WI38 (cell line): ENCODE data around the gene PTX3.

Source experiments
- H3K4me3 ChIP-seq: 2 replicates; pipeline ENCODE4 v1.5.1; 2011; ENCODE audit warnings: low read depth, mild to moderate bottlenecking, control low read depth, low read length
- CTCF ChIP-seq: IDR thresholded peaks from 2 replicates; pipeline ENCODE4 v1.5.1; 2012; ENCODE audit warnings: low read depth, mild to moderate bottlenecking, control low read depth, low read length

The PTX3 gene

GRCh38 chr3:157471064-157471463 is 34.4 kb downstream of the PTX3 start:
- no peak overlapping the region for H3K4me3 ChIP-seq
- TF ChIP-seq CTCF: no peak

- no peak for TF ChIP-seq CTCF
These were observed 36.0 kb downstream of the PTX3 start for GRCh38 chr3:157472648-157473047.

GRCh38 chr3:157475921-157476414 is 39.3 kb downstream of the PTX3 start:
- no peak for TF ChIP-seq CTCF
- H3K4me3 ChIP-seq: no peak overlapping the region

More at GRCh38 chr3:157472648-157473047, 36.0 kb downstream of the PTX3 start:
- H3K4me3 ChIP-seq: no peak overlapping the region

GRCh38 chr3:157477441-157477840 is 40.8 kb downstream of the PTX3 start:
- no peak for TF ChIP-seq CTCF
- no peak overlapping the region for H3K4me3 ChIP-seq

GRCh38 chr3:157479464-157480243 is 43.0 kb downstream of the PTX3 start:
- no peak overlapping the region for H3K4me3 ChIP-seq
- TF ChIP-seq CTCF: no peak

- no peak overlapping the region for H3K4me3 ChIP-seq
- no peak for TF ChIP-seq CTCF
These were observed 50.7 kb downstream of the PTX3 start for GRCh38 chr3:157487339-157487738.

GRCh38 chr3:157488144-157488543 is 51.5 kb downstream of the PTX3 start:
- TF ChIP-seq CTCF: no peak

More at GRCh38 chr3:157488144-157488543, 51.5 kb downstream of the PTX3 start:
- H3K4me3 ChIP-seq: no peak overlapping the region
